AG04450 (cell line): ENCODE results near the gene HECTD3. TPM values are rescaled to one million over a fixed set of nuclear protein-coding genes. Genes with fewer than 3 reads are reported as not detected.
"Not testable (repeated sequence)": the region's sequence is repeated elsewhere in the genome, so short reads cannot be mapped to it uniquely, and the experiment has no call there.

Experiments used
- CTCF ChIA-PET: fragments of 300-600, 350-600 bp; formaldehyde crosslinking; extraction: SDS; loops from one replicate; lab custom pipeline; 2022; ENCODE audit warnings: antibody characterized with exemption, inconsistent platforms; lab: Charles Lee
- POLR2A ChIA-PET: fragments of 350-600 bp; formaldehyde crosslinking; extraction: SDS; loops from one replicate; lab custom pipeline; 2021; ENCODE audit warnings: antibody characterized with exemption, inconsistent platforms; lab: Yijun Ruan, JAX
- DNase-seq: peaks from one replicate; pipeline ENCODE4 v3.0.0-alpha.2; 2011; ENCODE audit warnings: low read depth, low spot score
- H3K27ac ChIP-seq: one replicate; pipeline ENCODE4 v1.5.1; 2012; ENCODE audit warnings: low read depth, low read length, control low read depth
- H3K27me3 ChIP-seq: one replicate; pipeline ENCODE4 v1.6.0; 2012; ENCODE audit warnings: low read length; ENCODE audit not compliant: control insufficient read depth, insufficient read depth
- H3K4me3 ChIP-seq: 2 replicates; pipeline ENCODE4 v1.5.1; 2011; ENCODE audit warnings: mild to moderate bottlenecking, low read depth, low read length, control low read depth
- H3K9me3 ChIP-seq: 2 replicates; pipeline ENCODE4 v1.5.1; 2012; ENCODE audit warnings: low read length; ENCODE audit not compliant: control insufficient read depth, insufficient read depth
- CTCF ChIP-seq: IDR thresholded peaks from 2 replicates; pipeline ENCODE4 v1.5.1; 2011; ENCODE audit warnings: low read depth, low read length, control low read depth, inconsistent platforms
- polyA plus RNA-seq: library from polyadenylated mRNA; depleted of rRNA; stranded (reverse); fragments of >200 nt; gene quantifications from 2 replicates; pipeline ENCODE4 v1.2.3, GENCODE V29; 2011

HECTD3 gene
- polyA plus RNA-seq, 1 experiment, result 52.0 TPM

- Histone ChIP-seq H3K27me3 (no peaks in the 10 kb centered on the region), H3K27ac (no peak overlapping the region), H3K9me3 (no peaks in the 10 kb centered on the region), H3K4me3 (no peak overlapping the region)
- DNase-seq, result no peak
- POLR2A ChIA-PET, result no interaction called here
- CTCF ChIA-PET, result no interaction called here
- TF ChIP-seq CTCF, result no peak
Measured at GRCh38 chr1:45003741-45004140, 7.4 kb downstream of the HECTD3 start.

GRCh38 chr1:45002650-45003645 lies 8.2 kb downstream of the HECTD3 start:
- CTCF ChIA-PET, result interaction anchor here (1.2 kb wide), 1 partner anchor 11 kb away, joined by 8 read pairs; no protein-coding TSS in a partner anchor

GRCh38 chr1:45001576-45001975 lies 9.5 kb downstream of the HECTD3 start:
- CTCF ChIA-PET, result interaction anchor here (1.4 kb wide), 1 partner anchor 13 kb away, joined by 4 read pairs; no protein-coding TSS in a partner anchor
- H3K27me3 ChIP-seq, H3K27ac ChIP-seq, POLR2A ChIA-PET, H3K4me3 ChIP-seq, DNase-seq, H3K9me3 ChIP-seq: not testable (repeated sequence)

More at GRCh38 chr1:45002650-45003645, 8.2 kb downstream of the HECTD3 start:
- POLR2A ChIA-PET, result interaction anchor here (1.3 kb wide), 1 partner anchor 184 kb away, joined by 4 read pairs; no protein-coding TSS in a partner anchor
- TF ChIP-seq CTCF, result no peak
- Histone ChIP-seq H3K9me3 (no peaks in the 10 kb centered on the region), H3K4me3 (no peak overlapping the region), H3K27me3 (no peaks in the 10 kb centered on the region), H3K27ac (no peak overlapping the region)
- DNase-seq, result no peak

GRCh38 chr1:45001011-45001481 lies 10.1 kb downstream of the HECTD3 start:
- H3K9me3 ChIP-seq, result no peaks in the 10 kb centered on the region
- no peak for TF ChIP-seq CTCF
- no peaks in the 10 kb centered on the region for H3K27me3 ChIP-seq
- H3K4me3 ChIP-seq, result no peak overlapping the region
- no peak overlapping the region for H3K27ac ChIP-seq
- CTCF ChIA-PET, result interaction anchor here (1.4 to 2.2 kb wide), 2 partner anchors 11 to 14 kb away, joined by 4 read pairs; partner anchors contain the start of gene UROD
- no peak for DNase-seq
- POLR2A ChIA-PET, result no interaction called here

- DNase-seq, result no peak
- Histone ChIP-seq H3K27ac (no peak overlapping the region), H3K27me3 (no peaks in the 10 kb centered on the region), H3K9me3 (no peaks in the 10 kb centered on the region), H3K4me3 (no peak overlapping the region)
- ChIA-PET CTCF (interaction anchor here (2.2 kb wide), 1 partner anchor 13 kb away, joined by 4 read pairs; the partner anchor contains the start of gene UROD), POLR2A (interaction anchor here (1.2 kb wide), 1 partner anchor 11 kb away, joined by 3 read pairs; no protein-coding TSS in a partner anchor)
- no peak for TF ChIP-seq CTCF
Measured at GRCh38 chr1:44999232-44999631, 11.9 kb downstream of the HECTD3 start.
